Amniotic epithelial cell (primary cell): Measurements from ENCODE around the gene ZSWIM5.
A peak's percentile ranks its signal among the peaks of the same experiment; 100 is the strongest.
"Not testable (repeated sequence)": the region's sequence is repeated elsewhere in the genome, so short reads cannot be mapped to it uniquely, and the experiment has no call there.

Experiments
- DNase-seq: peaks from one replicate; pipeline ENCODE4 v3.0.0-alpha.2; 2010; ENCODE audit warnings: low read depth

ZSWIM5 gene

GRCh38 chr1:45093334-45093733 lies 113.1 kb downstream of the ZSWIM5 start:
- DNase-seq = no peak

DNA sequence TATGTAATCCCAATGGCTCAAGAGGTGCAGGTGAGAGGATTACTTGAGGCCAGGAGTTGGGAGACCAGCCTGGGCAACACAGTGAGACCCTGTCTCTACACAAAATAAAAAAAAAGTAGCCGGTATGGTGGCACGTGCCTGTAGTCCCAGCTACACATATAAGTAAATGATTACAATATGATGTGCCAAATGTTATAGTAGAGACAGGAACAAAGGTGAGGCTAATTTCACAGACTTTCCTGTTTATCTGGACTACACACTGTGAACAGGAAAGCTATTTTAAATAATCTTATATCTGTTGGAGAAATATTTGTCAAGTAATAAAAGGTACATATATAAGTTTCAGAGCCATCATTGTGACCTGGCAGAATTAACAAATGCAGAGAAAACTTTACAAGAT lies 116.7 kb downstream of the ZSWIM5 start:
- DNase-seq = no peak

GRCh38 chr1:45084562-45084961 lies 121.8 kb downstream of the ZSWIM5 start:
- DNase-seq = no peak

DNA sequence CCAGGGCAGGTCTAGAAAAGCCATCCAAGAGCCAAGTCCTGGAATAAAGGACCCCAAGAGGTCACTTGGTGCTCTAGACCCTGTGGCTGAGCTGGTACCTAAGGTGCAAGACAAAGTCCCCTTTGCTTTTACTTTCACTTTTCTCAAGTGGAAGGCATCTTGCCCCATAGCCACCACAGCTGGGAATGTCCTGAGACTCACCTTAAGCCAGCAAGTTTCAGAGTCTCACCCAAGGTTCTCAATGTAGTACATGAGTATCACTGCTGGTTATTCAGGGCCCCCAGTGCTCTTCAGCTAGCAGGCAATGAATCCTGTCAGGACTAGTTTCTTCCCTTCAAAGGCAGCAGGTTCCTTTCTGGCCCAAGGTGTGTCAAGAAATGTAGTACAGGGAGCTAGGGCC lies 126.9 kb downstream of the ZSWIM5 start:
- DNase-seq = no peak

- DNase-seq = not testable (repeated sequence)
Measured at GRCh38 chr1:45076959-45077358, 129.4 kb downstream of the ZSWIM5 start.

DNA sequence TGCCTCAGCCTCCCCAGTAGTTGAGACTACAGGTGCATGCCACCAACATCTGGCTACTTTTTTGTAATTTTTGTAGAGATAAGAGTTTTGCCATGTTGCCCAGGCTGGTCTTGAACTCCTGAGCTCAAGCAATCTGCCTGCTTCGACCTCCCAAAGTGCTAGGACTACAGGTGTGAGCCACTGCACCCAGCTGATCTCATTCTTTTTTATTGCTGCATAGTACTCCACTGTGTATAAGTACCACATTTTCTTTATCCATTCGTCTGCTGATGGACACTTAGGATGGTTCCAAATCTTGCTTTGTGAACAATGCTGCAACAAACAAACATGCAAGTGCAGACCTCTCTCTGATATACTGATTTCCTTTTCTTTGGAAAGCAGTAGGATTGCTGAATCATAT lies 134.8 kb downstream of the ZSWIM5 start:
- no peak for DNase-seq

DNA sequence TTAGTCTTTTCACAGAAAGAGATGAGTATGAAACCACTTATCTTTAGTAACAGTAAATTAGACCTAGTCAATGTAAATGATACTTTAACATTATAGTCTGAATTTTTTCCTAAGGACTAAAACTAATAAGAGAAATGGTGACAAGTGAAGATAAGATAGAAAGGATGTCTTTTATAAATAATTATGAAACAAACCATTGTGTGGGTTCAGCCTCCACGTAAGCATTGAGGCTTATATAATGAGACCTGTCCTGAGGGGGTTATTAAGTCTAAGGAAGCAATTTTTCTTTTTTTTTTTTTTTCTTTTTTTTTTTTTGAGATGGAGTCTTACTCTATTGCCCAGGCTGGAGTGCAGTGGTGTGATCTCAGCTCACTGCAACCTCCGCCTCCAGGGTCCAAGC lies 138.6 kb downstream of the ZSWIM5 start:
- no peak for DNase-seq

DNA sequence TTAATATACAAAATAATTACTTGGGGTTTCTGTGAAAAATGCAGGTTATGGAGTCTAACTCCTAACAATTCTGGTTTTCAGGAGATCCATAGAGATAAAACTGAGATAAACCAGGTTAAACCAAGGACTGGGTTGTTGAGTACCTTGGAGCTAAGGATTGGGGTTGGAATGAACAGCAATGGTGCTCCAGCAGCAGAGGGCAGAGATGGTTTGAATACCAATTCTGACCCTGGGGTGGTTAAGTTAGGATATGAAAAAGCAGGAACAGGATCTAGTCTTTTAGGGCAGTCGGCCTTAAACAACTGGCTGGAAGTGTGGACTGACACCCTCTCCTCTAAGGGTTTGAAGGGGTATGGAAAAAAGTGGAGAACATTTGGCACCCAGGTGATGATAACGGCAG lies 141.3 kb downstream of the ZSWIM5 start:
- DNase-seq = no peak

DNA sequence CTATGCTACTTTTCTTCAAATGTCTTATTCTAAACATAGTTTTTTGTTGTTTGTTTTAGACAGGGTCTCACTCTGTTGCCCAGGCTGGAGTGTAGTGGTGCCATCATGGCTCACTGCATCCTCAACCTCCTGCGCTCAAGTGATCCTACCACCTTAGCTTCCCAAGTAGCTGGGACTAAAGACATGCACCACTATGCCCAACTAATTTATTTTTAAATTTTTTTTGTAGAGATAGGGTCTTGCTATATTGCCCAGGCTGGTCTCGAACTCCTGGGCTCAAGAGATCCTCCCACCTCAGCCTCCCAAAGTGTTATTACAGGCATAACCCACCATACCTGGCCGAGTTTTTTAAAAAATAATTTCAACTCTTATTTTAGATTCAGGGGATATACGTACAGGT lies 143.9 kb downstream of the ZSWIM5 start:
- DNase-seq = not testable (repeated sequence)

GRCh38 chr1:45059829-45060228 lies 146.6 kb downstream of the ZSWIM5 start:
- no peak for DNase-seq

- DNase-seq = no peak
Measured at GRCh38 chr1:45057542-45057941, 148.9 kb downstream of the ZSWIM5 start.

GRCh38 chr1:45051005-45051772 lies 155.2 kb downstream of the ZSWIM5 start:
- DNase-seq = no peak

DNA sequence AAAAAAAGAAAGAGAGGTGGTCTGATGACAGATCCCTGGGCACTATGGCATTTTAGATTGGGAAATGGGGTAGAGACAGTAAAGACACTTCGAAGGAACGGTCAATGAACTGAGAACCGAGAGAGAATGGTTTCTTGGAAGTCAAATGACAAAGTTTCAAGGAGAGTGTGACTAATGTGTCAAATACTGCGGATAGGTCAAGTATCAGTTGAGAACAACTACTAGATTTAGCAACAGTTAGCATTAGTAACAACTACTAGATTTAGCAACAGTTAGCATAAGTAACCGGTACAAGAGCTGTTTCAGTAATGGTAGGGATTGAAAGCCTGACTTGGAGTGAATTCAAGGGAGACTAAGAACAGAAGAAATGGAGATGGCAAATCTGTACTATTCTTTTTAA lies 159.4 kb downstream of the ZSWIM5 start:
- DNase-seq = no peak

- DNase-seq = peak; percentile 37
Measured at GRCh38 chr1:45044916-45045315, 161.5 kb downstream of the ZSWIM5 start.

- no peak for DNase-seq
Measured at GRCh38 chr1:45043094-45043493, 163.3 kb downstream of the ZSWIM5 start.

- no peak for DNase-seq
Measured at GRCh38 chr1:45040297-45040696, 166.1 kb downstream of the ZSWIM5 start.

GRCh38 chr1:45038661-45039364 lies 167.6 kb downstream of the ZSWIM5 start:
- no peak for DNase-seq

DNA sequence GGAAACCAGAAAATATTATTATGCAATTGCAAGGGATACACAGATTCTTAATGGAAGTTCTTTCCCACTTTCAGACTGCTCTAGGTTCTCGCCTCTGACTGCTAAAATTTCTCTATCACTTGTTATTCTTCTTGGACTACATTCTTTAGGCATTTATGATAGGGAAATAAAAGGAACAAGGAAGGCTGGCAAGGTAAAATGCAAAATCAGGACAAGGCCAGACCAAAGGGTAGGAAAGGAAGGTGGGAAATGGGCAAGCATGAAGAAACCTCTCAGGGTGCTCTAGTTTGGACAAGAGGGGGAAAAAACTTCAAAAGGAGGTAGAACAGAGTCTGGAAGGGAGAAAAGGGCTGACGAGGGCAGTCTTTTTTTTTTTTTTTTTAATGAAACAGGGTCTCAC lies 168.2 kb downstream of the ZSWIM5 start:
- no peak for DNase-seq

DNA sequence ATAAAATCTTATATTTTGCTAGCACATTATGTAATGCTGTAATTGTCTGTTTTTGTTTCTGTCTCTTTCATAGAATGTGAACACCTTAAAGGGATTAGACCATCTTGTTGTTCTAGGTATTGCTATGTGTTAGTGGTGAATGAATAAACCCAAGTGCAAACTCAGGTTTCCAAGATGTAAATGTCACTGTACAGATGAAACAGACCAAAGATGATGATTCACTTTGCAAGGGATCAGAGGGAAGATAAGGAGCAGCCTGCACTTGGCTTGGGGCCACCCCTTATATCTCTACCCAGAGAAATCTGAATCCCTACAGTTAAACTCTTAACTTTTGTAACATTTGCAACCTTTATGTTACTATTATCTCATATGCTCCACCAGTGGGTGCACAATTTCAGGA lies 168.9 kb downstream of the ZSWIM5 start:
- peak; percentile 83 for DNase-seq

DNA sequence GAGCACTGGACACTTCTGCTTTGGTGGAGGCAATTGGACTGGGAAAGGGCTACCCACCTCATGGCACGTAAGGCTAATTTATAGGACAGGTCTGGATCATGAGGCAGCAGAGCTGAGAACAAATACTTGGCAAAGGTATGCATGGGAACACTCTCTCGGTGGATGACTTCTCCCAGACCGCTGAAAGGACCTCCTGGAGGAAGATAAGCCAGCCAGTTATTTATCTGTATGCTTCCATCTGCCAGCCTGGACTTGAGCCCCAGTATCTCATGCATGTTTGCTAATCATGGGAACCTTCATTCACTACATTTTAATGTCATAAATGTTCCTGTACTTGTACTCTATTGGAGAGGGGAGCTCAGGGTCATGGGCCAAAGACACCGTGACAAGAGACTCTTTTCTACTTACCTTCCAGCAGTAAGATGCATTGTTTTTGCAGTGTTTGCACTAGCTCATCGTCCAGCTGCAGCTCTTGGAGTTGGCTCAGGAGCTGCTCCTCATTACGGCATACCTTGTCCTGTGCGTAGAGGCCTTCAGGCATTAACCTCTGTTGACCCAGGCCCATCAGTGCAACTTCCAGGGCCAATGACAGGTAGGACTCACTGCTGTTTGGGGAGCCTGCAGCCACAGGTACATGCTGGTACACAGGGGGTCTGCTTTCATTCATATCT lies 170.6 kb downstream of the ZSWIM5 start:
- peak; percentile 75 for DNase-seq

DNA sequence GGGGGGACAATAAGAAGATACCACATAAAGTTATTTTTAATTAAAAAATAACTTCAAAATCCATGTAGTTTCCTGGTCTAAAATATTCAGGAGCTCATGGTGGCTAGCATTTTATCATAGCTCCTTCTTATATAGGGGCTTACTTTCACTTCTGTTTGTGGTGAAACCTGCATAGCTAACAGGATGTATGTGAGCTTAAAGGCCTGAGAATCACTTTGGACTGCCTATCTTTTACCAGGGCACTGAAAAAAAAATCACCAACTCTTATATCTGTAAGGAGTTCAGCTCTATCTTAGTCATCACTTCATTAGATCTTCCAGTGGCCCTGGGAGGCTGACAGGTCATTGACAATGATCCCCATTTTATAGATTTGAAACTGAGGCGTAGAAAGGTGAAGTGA lies 173.0 kb downstream of the ZSWIM5 start:
- no peak for DNase-seq

GRCh38 chr1:45032837-45033236 lies 173.6 kb downstream of the ZSWIM5 start:
- no peak for DNase-seq

- no peak for DNase-seq
Measured at GRCh38 chr1:45026446-45026845, 180.0 kb downstream of the ZSWIM5 start.
